Trophoblast cell (in vitro differentiated cells and primary cell): ENCODE results near the gene PMPCA.

ENCODE experiments used
- DNase-seq, 2 donors: peaks; one replicate each; pipeline ENCODE4 v3.0.0-alpha.2; 2016
- H2AFZ ChIP-seq: 2 replicates; pipeline ENCODE4 v1.6.1; 2013; ENCODE audit warnings: low read length, moderate library complexity, mild to moderate bottlenecking; ENCODE audit not compliant: insufficient read depth, poor library complexity
- H2AK5ac ChIP-seq: 2 replicates; pipeline ENCODE4 v1.6.1; 2013; ENCODE audit warnings: mild to moderate bottlenecking, low read length
- H2BK120ac ChIP-seq: 2 replicates; pipeline ENCODE4 v1.6.1; 2013; ENCODE audit warnings: low read length, mild to moderate bottlenecking, moderate library complexity; ENCODE audit not compliant: insufficient read depth, poor library complexity
- H2BK12ac ChIP-seq: 2 replicates; pipeline ENCODE4 v1.6.1; 2013; ENCODE audit warnings: mild to moderate bottlenecking, low read length, moderate library complexity
- H2BK5ac ChIP-seq: 2 replicates; pipeline ENCODE4 v1.6.1; 2013; ENCODE audit warnings: low read length, low read depth, moderate library complexity, mild to moderate bottlenecking; ENCODE audit not compliant: poor library complexity
- H3K14ac ChIP-seq: 2 replicates; pipeline ENCODE4 v1.6.1; 2013; ENCODE audit warnings: mild to moderate bottlenecking, low read length
- H3K18ac ChIP-seq: 2 replicates; pipeline ENCODE4 v1.6.1; 2013; ENCODE audit warnings: mild to moderate bottlenecking, low read length
- H3K23ac ChIP-seq: 2 replicates; pipeline ENCODE4 v1.6.1; 2013; ENCODE audit warnings: low read length
- H3K27ac ChIP-seq: 2 replicates; pipeline ENCODE4 v1.5.1; 2013; ENCODE audit warnings: low read depth, mild to moderate bottlenecking, inconsistent platforms, low read length, moderate library complexity
- H3K27me3 ChIP-seq: 2 replicates; pipeline ENCODE4 v1.6.1; 2013; ENCODE audit warnings: inconsistent platforms, mild to moderate bottlenecking, low read length, moderate library complexity; ENCODE audit not compliant: insufficient read depth
- H3K36me3 ChIP-seq, 2 experiments: 1 replicate in 1 of 2; 2 replicates in 1 of 2; pipeline ENCODE4 v1.6.1; 2013; ENCODE audit warnings: low read length in 2 of 2, mild to moderate bottlenecking in 2 of 2, moderate library complexity in 1 of 2; ENCODE audit not compliant: insufficient read depth in 2 of 2, control insufficient read depth in 1 of 2
- H3K4ac ChIP-seq: 2 replicates; pipeline ENCODE4 v1.6.1; 2013; ENCODE audit warnings: low read depth, mild to moderate bottlenecking, low read length, moderate library complexity
- H3K4me1 ChIP-seq, 2 experiments: 1 replicate in 1 of 2; 2 replicates in 1 of 2; pipeline ENCODE4 v1.6.1; 2013; ENCODE audit warnings: low read length in 2 of 2, mild to moderate bottlenecking in 2 of 2, moderate library complexity in 1 of 2; ENCODE audit not compliant: insufficient read depth in 2 of 2, control insufficient read depth in 1 of 2
- H3K4me2 ChIP-seq: 2 replicates; pipeline ENCODE4 v1.6.1; 2013; ENCODE audit warnings: inconsistent platforms, mild to moderate bottlenecking, low read length, moderate library complexity
- H3K4me3 ChIP-seq: 2 replicates; pipeline ENCODE4 v1.5.1; 2013; ENCODE audit warnings: mild to moderate bottlenecking, low read depth, low read length, inconsistent platforms
- H3K79me1 ChIP-seq: one replicate; pipeline ENCODE4 v1.6.1; 2013; ENCODE audit warnings: low read length
- H3K79me2 ChIP-seq: 2 replicates; pipeline ENCODE4 v1.6.1; 2013; ENCODE audit warnings: low read length, mild to moderate bottlenecking; ENCODE audit not compliant: control insufficient read depth, insufficient read depth, poor library complexity
- H3K9ac ChIP-seq: 2 replicates; pipeline ENCODE4 v1.6.1; 2013; ENCODE audit warnings: mild to moderate bottlenecking, low read length
- H3K9me3 ChIP-seq: 2 replicates; pipeline ENCODE4 v1.6.1; 2013; ENCODE audit warnings: low read depth, mild to moderate bottlenecking, control low read depth, inconsistent platforms, low read length; ENCODE audit not compliant: insufficient read depth
- H4K12ac ChIP-seq: 2 replicates; pipeline ENCODE4 v1.6.1; 2013; ENCODE audit warnings: low read depth, mild to moderate bottlenecking, low read length, moderate library complexity
- H4K8ac ChIP-seq: 2 replicates; pipeline ENCODE4 v1.6.1; 2013; ENCODE audit warnings: low read depth, mild to moderate bottlenecking, low read length, moderate library complexity
- H4K91ac ChIP-seq: one replicate; pipeline ENCODE4 v1.6.1; 2013; ENCODE audit warnings: low read depth, mild to moderate bottlenecking, low read length, moderate library complexity
- WGBS: extraction: QIAGEN DNeasy Blood & Tissue Kit; methylation state at CpG from one replicate; pipeline ENCODE4 v1.1.7; 2013; ENCODE audit warnings: missing lambda C conversion rate; ENCODE audit not compliant: insufficient read length, insufficient coverage; ENCODE audit errors: extremely low coverage; 5-methylcytosine and 5-hydroxymethylcytosine counted together

PMPCA gene

DNA sequence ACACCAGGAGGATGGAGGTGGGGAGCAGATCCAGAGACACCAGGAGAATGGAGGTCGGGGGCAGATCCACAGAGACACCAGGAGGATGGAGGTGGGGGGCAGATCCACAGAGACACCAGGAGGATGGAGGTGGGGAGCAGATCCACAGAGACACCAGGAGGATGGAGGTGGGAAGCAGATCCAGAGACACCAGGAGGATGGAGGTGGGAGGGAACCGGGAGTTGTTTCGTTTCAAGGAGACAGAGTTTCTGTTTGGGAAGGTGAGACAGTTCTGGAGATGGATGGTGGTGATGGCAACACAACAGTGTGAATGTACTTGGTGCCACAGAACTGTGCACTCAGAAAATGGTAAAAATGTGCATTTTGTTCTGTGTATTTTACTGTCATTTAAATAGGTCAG lies 38.2 kb downstream of the PMPCA start:
- Histone ChIP-seq H3K4ac (no peak overlapping the region), H3K9me3 (peaks cover 2% of the 10 kb centered on the region), H2BK12ac (no peak overlapping the region), H2AFZ (no peak overlapping the region), H4K91ac (no peak overlapping the region), H3K79me1 (no peaks in the 10 kb centered on the region), H4K12ac (no peak overlapping the region), H2BK120ac (no peak overlapping the region), H3K27me3 (no peaks in the 10 kb centered on the region), H3K18ac (no peak overlapping the region), H4K8ac (no peak overlapping the region), H3K14ac (no peak overlapping the region), H2BK5ac (no peak overlapping the region), H3K36me3 (peaks cover 73 to 77% of the 10 kb centered on the region in 2 experiments), H3K23ac (no peak overlapping the region), H3K4me1 (no peaks in the 10 kb centered on the region), H3K4me3 (no peak overlapping the region), H3K79me2 (no peaks in the 10 kb centered on the region), H3K4me2 (no peak overlapping the region), H3K9ac (no peak overlapping the region), H2AK5ac (no peak overlapping the region), H3K27ac (no peak overlapping the region)
- DNase-seq, result no peak
- WGBS, result no CpG with 5 or more reads among the region's 3 CpGs

DNA sequence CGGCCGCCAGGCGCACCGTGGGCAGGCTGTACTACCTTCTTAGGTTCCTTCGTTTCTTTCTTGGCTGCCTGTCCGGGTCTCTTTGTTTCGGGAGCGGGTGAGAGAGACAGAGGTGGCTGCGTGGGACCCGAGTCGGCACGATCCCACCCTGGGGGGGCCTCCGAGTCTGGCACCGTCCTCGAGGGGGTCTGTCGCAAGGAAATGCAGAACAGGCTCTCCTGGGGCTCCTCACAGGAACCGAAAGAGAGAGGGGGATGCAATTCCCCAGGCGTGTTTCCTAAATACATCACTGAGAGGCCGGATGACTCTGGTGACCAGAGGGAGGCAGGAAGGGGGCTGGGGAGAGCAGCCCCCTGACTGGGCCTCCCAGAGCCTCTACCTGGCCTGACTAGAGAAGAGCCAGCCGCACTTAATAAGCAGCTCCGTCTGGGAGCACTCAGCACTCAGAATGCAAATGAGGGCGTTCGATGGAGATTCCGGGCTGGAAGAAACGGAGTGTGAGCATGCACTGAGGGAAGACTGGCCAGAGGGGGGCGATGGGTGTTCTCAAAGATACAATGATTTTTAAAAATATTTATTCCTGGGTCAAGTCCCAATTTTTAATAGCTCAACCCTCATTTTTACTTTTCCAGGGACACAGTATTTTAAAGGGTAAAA lies 40.9 kb downstream of the PMPCA start:
- no peak overlapping the region for H2AFZ ChIP-seq
- H3K14ac ChIP-seq, result no peak overlapping the region
- H2BK5ac ChIP-seq, result no peak overlapping the region
- H3K23ac ChIP-seq, result no peak overlapping the region
- H3K4me3 ChIP-seq, result no peak overlapping the region
- DNase-seq, result no peak
- H3K9ac ChIP-seq, result no peak overlapping the region
- no peaks in the 10 kb centered on the region for H3K27me3 ChIP-seq
- H3K4ac ChIP-seq, result no peak overlapping the region
- H4K12ac ChIP-seq, result no peak overlapping the region
- no peak overlapping the region for H2BK120ac ChIP-seq
- peaks cover 2% of the 10 kb centered on the region for H3K9me3 ChIP-seq
- H2BK12ac ChIP-seq, result no peak overlapping the region
- no peaks in the 10 kb centered on the region for H3K79me2 ChIP-seq
- peaks cover 76 to 80% of the 10 kb centered on the region in 2 experiments for H3K36me3 ChIP-seq
- no peak overlapping the region for H2AK5ac ChIP-seq
- no peak overlapping the region for H4K8ac ChIP-seq
- H3K4me2 ChIP-seq, result no peak overlapping the region
- no peak overlapping the region for H3K27ac ChIP-seq
- WGBS, result no CpG with 5 or more reads among the region's 26 CpGs
- no peak overlapping the region for H4K91ac ChIP-seq
- H3K18ac ChIP-seq, result no peak overlapping the region
- no peaks in the 10 kb centered on the region for H3K4me1 ChIP-seq
- no peaks in the 10 kb centered on the region for H3K79me1 ChIP-seq

DNA sequence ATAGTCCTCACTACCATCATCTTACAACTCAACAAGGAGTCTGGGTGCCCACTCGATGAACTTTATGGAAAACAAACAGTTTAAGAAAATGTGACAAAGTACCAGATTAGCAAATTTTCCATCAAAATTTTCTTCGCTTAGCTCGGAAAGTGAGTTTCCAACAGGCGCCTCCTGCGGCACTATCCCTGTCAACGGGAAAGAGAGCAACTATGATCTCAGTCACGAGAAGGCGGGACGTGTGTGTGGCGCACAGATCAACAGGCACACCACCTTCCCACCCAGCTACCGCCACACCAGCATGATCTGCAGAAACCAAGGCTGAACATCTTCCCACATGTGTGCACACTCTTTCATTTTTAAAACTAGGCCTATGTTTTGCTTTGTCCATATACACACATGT lies 42.9 kb downstream of the PMPCA start:
- H3K27me3 ChIP-seq, result no peaks in the 10 kb centered on the region
- no peaks in the 10 kb centered on the region for H3K79me1 ChIP-seq
- no peak overlapping the region for H3K18ac ChIP-seq
- no peak overlapping the region for H3K4ac ChIP-seq
- no peak overlapping the region for H2AK5ac ChIP-seq
- H2AFZ ChIP-seq, result no peak overlapping the region
- no peaks in the 10 kb centered on the region for H3K4me1 ChIP-seq
- H3K79me2 ChIP-seq, result no peaks in the 10 kb centered on the region
- no peak overlapping the region for H2BK120ac ChIP-seq
- WGBS, result no CpG with 5 or more reads among the region's 11 CpGs
- H4K91ac ChIP-seq, result no peak overlapping the region
- no peak overlapping the region for H3K23ac ChIP-seq
- no peak overlapping the region for H4K12ac ChIP-seq
- H3K4me3 ChIP-seq, result no peak overlapping the region
- no peak overlapping the region for H3K4me2 ChIP-seq
- H3K27ac ChIP-seq, result no peak overlapping the region
- no peak overlapping the region for H2BK12ac ChIP-seq
- peaks cover 2% of the 10 kb centered on the region for H3K9me3 ChIP-seq
- H3K9ac ChIP-seq, result no peak overlapping the region
- no peak for DNase-seq
- no peak overlapping the region for H3K14ac ChIP-seq
- H3K36me3 ChIP-seq, result peaks cover 77 to 80% of the 10 kb centered on the region in 2 experiments
- no peak overlapping the region for H2BK5ac ChIP-seq
- no peak overlapping the region for H4K8ac ChIP-seq

DNA sequence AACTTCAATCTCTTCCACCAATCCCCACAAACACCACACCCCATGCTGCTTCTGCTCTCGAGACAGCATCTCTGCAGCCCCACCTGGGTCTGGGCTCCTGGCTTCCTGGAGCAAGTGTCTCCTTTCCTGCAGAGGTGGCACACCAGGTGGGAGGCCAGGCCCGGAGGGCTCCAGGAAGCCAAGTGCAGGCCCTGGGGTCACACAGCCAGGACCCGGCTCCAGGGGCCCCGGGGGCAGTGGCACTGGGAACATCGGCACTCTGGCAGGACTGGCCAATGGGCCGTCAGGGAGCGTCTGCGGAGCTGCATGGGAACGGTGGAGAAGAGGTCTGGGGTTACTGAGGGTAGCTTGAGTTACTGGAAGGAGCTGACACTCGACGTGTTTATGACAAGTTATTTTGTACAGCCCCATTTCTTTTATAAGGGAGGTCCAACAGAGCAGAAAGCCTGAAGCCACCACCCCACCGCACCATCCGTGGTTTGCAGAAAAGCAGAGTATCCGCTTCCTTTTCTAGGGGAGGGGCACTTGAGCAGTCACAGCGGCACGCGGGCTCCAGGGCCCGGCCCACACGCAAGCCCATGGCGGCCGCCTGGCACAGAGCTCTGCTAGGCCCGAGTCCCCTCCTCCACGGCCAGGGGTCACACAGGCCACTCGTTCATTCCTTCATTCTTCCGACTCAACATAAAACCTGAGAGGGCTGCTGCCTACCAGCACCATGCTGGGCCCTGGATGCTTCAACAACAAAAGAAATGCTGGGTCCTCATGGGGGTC lies 43.8 kb downstream of the PMPCA start:
- no peak overlapping the region for H3K4me3 ChIP-seq
- DNase-seq, result no peak
- no peak overlapping the region for H3K14ac ChIP-seq
- H4K91ac ChIP-seq, result no peak overlapping the region
- H2AK5ac ChIP-seq, result no peak overlapping the region
- no peak overlapping the region for H3K9ac ChIP-seq
- H2BK120ac ChIP-seq, result no peak overlapping the region
- H2BK12ac ChIP-seq, result no peak overlapping the region
- H3K79me2 ChIP-seq, result no peaks in the 10 kb centered on the region
- H3K9me3 ChIP-seq, result peaks cover 2% of the 10 kb centered on the region
- no peak overlapping the region for H4K12ac ChIP-seq
- no peak overlapping the region for H3K4ac ChIP-seq
- no CpG with 5 or more reads among the region's 25 CpGs for WGBS
- H4K8ac ChIP-seq, result no peak overlapping the region
- no peaks in the 10 kb centered on the region for H3K79me1 ChIP-seq
- H3K27ac ChIP-seq, result no peak overlapping the region
- H2BK5ac ChIP-seq, result no peak overlapping the region
- no peaks in the 10 kb centered on the region for H3K4me1 ChIP-seq
- peaks cover 74 to 77% of the 10 kb centered on the region in 2 experiments for H3K36me3 ChIP-seq
- no peaks in the 10 kb centered on the region for H3K27me3 ChIP-seq
- no peak overlapping the region for H3K4me2 ChIP-seq
- H2AFZ ChIP-seq, result no peak overlapping the region
- no peak overlapping the region for H3K18ac ChIP-seq
- no peak overlapping the region for H3K23ac ChIP-seq
